ENCODE data around the gene ISCU.

Gene ISCU

DNA sequence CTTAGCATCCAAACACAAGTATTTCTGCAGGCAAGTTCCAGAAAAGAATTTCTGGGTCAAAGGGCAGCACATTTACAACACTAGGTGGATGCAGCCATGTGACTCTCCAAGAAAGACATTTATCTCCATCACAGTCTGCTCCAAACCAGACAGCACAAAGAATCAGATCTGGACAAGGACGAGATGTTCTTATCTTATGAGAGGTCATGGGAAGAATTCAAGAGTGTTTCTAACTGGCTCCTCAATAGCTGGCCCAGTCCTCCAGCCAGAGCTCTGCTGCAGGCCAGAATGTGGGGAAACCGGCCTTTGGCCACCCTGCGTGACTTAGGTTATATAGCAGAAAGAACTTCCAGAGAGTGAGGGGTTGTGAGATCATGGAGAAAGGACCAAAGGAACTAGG lies 18.1 kb downstream of the ISCU start:
- CTCF ChIA-PET, result no interaction called here
- POLR2A ChIA-PET (ENCODE audit: low non-redundant PET), result no interaction called here
- no peak overlapping the region for H3K27ac ChIP-seq
- TF ChIP-seq, protein P1, sequence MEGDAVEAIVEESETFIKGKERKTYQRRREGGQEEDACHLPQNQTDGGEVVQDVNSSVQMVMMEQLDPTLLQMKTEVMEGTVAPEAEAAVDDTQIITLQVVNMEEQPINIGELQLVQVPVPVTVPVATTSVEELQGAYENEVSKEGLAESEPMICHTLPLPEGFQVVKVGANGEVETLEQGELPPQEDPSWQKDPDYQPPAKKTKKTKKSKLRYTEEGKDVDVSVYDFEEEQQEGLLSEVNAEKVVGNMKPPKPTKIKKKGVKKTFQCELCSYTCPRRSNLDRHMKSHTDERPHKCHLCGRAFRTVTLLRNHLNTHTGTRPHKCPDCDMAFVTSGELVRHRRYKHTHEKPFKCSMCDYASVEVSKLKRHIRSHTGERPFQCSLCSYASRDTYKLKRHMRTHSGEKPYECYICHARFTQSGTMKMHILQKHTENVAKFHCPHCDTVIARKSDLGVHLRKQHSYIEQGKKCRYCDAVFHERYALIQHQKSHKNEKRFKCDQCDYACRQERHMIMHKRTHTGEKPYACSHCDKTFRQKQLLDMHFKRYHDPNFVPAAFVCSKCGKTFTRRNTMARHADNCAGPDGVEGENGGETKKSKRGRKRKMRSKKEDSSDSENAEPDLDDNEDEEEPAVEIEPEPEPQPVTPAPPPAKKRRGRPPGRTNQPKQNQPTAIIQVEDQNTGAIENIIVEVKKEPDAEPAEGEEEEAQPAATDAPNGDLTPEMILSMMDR (conservative IDR thresholded peaks at IDR 0.05; ENCODE audit: low read depth), result no peak
- no peak for DNase-seq (ENCODE audit: low spot score)

DNA sequence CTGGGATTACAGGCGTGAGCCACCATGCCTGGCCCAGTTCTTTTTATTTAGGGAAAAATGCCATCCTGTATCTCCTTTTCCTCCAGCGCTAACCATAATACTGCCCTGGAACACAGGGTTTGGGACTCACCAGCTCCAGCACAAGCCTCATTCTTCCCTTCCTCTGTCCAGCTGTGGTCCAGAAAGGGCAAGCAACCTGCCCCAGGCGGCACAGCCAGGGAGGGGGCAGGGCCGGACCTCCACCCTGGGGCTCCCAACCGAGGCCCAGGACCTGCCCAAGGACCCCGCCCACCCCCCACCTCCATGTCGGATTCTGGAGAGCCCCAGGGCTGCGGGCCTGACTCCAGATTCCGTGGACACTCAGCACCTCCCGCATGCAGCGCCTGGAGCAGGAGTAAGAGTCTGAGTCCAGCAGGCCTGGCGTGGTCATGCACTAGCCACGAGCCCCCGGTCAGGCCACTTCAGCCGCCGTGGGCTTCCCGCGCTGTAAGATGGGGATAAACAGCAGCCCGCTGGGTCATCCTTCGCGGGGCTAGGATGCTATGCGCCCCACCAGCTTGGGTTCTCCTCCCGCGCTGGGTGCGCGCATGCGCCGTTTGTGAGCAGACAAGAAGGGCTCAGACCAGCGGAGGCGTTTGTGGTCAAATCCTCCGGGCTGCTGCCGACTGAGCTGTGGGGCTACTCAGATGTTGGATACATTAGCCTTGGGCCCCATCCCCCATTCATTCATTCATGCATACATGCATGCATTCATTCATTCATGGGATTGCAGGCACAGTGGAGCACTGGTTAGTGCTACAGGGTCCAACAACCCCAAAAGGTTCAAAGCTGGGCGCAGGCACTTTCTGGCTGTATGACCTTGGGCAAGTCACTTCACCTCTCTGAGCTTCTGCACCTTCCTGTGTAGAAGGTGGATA lies 19.2 kb downstream of the ISCU start:
- ChIA-PET CTCF (no interaction called here), POLR2A (ENCODE audit: low non-redundant PET) (no interaction called here)
- H3K27ac ChIP-seq, result no peak overlapping the region
- DNase-seq (ENCODE audit: low spot score), result no peak
- TF ChIP-seq, protein P1 (conservative IDR thresholded peaks at IDR 0.05; ENCODE audit: low read depth), result no peak

DNA sequence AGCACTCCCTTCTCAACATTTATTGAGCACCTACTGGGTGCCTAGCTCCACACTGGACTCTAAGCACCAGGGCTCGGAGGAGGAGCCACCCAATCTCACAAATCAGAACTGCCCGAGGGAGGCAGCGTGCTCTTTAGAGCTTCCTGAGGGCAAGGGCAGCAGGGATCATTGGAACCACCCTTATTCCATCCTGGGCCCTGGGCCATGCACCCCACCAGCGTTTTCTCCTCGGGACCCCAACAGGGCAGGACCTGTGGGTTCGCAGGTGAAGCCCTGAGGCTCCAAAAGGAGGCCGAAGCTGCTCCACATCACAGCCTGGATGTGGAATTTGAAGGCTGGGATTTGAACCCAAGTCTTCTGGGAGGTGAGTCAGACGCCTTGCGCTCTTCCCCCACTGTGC lies 20.1 kb downstream of the ISCU start:
- POLR2A ChIA-PET (ENCODE audit: low non-redundant PET), result no interaction called here
- H3K27ac ChIP-seq, result no peak overlapping the region
- CTCF ChIA-PET, result no interaction called here
- TF ChIP-seq, protein P1 (conservative IDR thresholded peaks at IDR 0.05; ENCODE audit: low read depth), result no peak
- DNase-seq (ENCODE audit: low spot score), result no peak

DNA sequence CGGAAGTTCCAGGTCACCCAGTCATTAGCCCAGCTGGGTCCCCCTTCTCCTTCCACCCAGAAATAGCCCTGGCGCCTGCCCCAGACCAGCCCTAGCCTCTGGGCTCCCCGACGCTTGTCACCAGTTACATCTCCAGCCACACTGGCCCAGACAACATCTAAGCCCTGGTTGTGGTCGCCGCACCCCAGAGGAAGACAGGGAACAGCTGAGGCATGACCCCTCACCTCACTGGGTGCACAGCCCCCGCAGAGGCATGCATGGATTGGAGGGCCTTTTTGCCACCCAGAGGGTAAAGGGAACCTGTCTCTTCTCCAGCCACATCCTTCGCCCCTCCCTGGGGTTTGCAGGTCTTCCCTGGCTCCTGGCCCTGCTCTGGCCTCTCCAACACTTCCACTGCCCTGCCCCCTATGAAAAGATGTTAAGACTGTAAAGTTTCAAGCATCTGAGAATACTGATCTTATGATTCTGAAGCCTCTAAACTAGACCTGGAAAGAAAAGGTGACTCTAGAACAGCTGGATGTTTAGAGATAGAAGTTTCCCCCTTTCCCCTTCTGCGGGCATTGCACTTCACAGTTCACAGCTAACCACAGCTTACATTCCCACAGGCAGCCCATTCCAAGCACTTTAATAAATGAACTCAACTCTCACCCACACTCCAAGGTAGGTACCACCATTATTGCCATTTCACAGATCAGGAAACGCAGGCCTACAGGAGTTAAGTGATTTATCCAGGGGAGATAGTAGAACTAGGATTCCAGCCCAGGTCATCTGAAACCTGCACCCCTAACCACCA lies 20.8 kb downstream of the ISCU start:
- H3K27ac ChIP-seq, result no peak overlapping the region
- ChIA-PET POLR2A (ENCODE audit: low non-redundant PET) (no interaction called here), CTCF (no interaction called here)
- no peak for DNase-seq (ENCODE audit: low spot score)
- TF ChIP-seq, protein P1 (conservative IDR thresholded peaks at IDR 0.05; ENCODE audit: low read depth), result no peak

DNA sequence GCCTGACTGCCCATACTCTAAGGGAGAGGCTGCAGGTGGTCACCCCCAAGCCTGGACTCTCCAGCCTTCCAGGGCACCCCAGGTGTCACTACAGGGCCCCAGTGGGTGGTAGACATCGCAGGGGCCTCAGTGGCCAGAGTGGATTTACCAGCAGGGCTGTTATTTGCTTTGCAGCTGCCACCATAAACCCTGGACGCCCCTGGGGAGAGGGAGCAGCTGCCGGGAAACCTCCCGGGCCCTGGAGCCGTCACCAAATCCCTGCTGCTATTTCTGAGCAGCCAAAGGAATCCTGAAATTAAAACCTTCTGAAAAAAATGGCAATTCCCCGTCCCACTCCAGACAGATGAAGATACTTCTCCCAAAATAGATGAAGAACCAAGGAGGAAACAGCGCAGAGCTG lies 21.6 kb downstream of the ISCU start:
- CTCF ChIA-PET, result no interaction called here
- POLR2A ChIA-PET (ENCODE audit: low non-redundant PET), result no interaction called here
- no peak overlapping the region for H3K27ac ChIP-seq
- no peak for DNase-seq (ENCODE audit: low spot score)
- TF ChIP-seq, protein P1 (conservative IDR thresholded peaks at IDR 0.05; ENCODE audit: low read depth), result no peak

DNA sequence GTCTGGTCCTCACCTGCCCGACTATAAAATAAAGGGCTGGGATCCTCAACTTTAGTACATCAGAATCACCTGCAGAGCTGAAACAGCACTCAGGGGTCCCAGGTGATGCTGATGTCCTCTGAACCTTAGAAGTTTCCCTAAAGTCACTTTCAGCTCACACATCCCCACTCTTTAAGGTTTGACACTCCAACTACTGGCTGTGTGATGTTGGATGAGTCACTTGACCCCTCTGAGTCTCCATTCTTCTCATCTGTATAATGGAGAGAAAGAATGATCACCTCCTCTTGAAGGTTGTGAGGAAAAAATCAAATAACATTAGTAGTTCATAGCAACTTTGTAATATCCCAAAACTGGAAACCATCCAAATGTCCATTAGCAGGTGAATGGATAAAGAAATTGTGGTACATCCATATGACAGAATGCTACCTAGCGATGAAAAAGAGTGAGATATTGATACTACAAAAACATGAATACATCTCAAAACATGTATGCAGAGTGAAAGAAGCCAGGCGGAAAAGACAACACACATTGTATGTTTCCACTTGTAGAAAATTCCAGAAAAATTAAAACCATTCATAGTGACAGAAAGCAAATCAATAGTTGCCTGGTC lies 22.2 kb downstream of the ISCU start:
- CTCF ChIA-PET, result interaction anchor here (0.7 kb wide), 1 partner anchor 366 kb away, joined by 3 read pairs; no protein-coding TSS in a partner anchor
- POLR2A ChIA-PET (ENCODE audit: low non-redundant PET), result no interaction called here
- TF ChIP-seq, protein P1 (conservative IDR thresholded peaks at IDR 0.05; ENCODE audit: low read depth), result no peak
- H3K27ac ChIP-seq, result no peak overlapping the region
- DNase-seq (ENCODE audit: low spot score), result no peak

All from RWPE1 (cell line).